Measurements from ENCODE around the gene NRP1. TPM values are rescaled to one million over a fixed set of nuclear protein-coding genes. Genes with fewer than 3 reads are reported as not detected.

Gene NRP1
- total RNA-seq, 2 donors from 2014 or later: 0.33 to 1.5 TPM

- no peaks in the 10 kb centered on the region for H3K9me3 Mint-ChIP-seq
- H3K27ac Mint-ChIP-seq: no peak overlapping the region
- H3K27me3 Mint-ChIP-seq: peaks cover 10 to 17% of the 10 kb centered on the region in 2 donors
- no peaks in the 10 kb centered on the region for H3K4me1 Mint-ChIP-seq (ENCODE audit: low read depth in 2 of 2)
- no peak for ATAC-seq
- no peak for DNase-seq (ENCODE audit: low spot score)
- no peaks in the 10 kb centered on the region for H3K36me3 Mint-ChIP-seq
- H3K4me3 Mint-ChIP-seq: no peak overlapping the region
These were observed 150.8 kb downstream of the NRP1 start for GRCh38 chr10:33183655-33184054.

DNA sequence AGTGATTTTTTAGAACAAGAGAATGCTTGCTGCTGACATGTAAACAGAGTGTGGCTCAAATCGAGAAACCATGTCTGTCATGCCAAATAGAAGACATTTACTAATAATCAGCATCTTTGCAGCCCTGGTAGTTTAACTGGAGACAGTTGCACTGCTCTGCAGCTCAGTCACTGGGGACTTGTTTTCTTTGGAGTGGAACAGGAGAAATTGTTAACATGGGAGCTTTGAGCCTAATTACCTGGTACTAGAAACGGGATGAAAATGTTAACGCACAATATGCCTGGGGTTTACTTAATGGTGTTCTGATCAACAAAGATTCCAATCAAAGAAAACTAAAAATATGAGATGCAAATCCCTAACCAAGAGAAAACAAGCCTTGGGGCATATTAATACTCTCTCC is 153.5 kb downstream of the NRP1 start:
- Mint-ChIP-seq H3K36me3 (no peaks in the 10 kb centered on the region), H3K27ac (no peak overlapping the region), H3K27me3 (peaks cover 18 to 23% of the 10 kb centered on the region in 2 donors), H3K4me3 (no peak overlapping the region), H3K9me3 (no peaks in the 10 kb centered on the region), H3K4me1 (ENCODE audit: low read depth in 2 of 2) (no peaks in the 10 kb centered on the region)
- DNase-seq (ENCODE audit: low spot score) (no peak), ATAC-seq (no peak)

DNA sequence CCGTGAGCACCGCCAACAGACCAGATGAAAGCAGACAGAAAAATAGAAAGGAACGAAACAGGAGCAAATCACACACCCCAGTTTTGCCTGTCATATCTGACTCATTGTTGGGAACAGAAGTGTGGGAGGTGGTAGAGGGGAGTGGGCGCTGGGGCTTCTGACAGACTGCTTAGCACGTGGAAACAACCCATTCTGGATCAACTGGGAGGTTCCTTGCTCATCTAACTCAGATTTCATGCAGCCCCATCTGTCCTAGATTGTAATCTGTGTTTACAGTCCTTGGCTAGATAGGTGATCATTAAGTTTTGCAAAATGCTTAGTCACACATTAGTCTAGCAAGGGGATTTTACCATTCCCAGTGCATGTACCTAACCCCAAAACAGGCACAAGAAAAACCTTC is 154.1 kb downstream of the NRP1 start:
- Mint-ChIP-seq H3K4me1 (ENCODE audit: low read depth in 2 of 2) (no peaks in the 10 kb centered on the region), H3K4me3 (no peak overlapping the region), H3K27me3 (peaks cover 20 to 26% of the 10 kb centered on the region in 2 donors), H3K36me3 (no peaks in the 10 kb centered on the region), H3K27ac (no peak overlapping the region), H3K9me3 (no peaks in the 10 kb centered on the region)
- ATAC-seq (no peak), DNase-seq (ENCODE audit: low spot score) (no peak)

DNA sequence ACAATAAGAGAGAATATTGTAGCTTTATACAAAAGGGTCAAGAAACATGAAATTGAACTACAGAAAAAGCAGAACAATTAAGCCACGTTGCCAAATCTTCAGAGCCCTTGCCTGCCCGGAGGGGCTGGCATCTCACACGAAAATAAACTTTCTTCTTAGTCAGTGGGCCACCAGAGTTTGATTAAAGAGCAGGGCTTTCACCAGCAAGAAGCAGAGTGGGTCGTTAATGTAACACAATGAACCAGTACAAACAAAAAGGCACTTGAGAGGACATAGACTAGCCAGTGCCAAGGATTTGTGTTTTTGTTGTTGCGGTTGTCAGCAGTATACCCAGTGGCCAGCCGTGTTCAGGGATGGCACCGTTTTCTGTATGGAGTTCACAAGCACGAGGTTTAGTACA is 155.4 kb downstream of the NRP1 start:
- Mint-ChIP-seq H3K27ac (no peak overlapping the region), H3K27me3 (peaks cover 20 to 26% of the 10 kb centered on the region in 2 donors), H3K4me1 (ENCODE audit: low read depth in 2 of 2) (no peaks in the 10 kb centered on the region), H3K9me3 (no peaks in the 10 kb centered on the region), H3K36me3 (no peaks in the 10 kb centered on the region), H3K4me3 (no peak overlapping the region)
- ATAC-seq (no peak), DNase-seq (ENCODE audit: low spot score) (no peak)

GRCh38 chr10:33178026-33178755 is 156.3 kb downstream of the NRP1 start:
- no peak for ATAC-seq
- Mint-ChIP-seq H3K4me1 (ENCODE audit: low read depth in 2 of 2) (no peaks in the 10 kb centered on the region), H3K27me3 (peaks cover 20 to 26% of the 10 kb centered on the region in 2 donors), H3K9me3 (no peaks in the 10 kb centered on the region), H3K4me3 (no peak overlapping the region), H3K27ac (no peak overlapping the region), H3K36me3 (no peaks in the 10 kb centered on the region)
- DNase-seq (ENCODE audit: low spot score): no peak

- Mint-ChIP-seq H3K4me3 (no peak overlapping the region), H3K27me3 (peaks cover 22 to 26% of the 10 kb centered on the region in 2 donors), H3K36me3 (no peaks in the 10 kb centered on the region), H3K27ac (no peak overlapping the region), H3K9me3 (no peaks in the 10 kb centered on the region), H3K4me1 (ENCODE audit: low read depth in 2 of 2) (no peaks in the 10 kb centered on the region)
- DNase-seq (ENCODE audit: low spot score) (no peak), ATAC-seq (no peak)
These were observed 157.8 kb downstream of the NRP1 start for GRCh38 chr10:33176688-33177087.

DNA sequence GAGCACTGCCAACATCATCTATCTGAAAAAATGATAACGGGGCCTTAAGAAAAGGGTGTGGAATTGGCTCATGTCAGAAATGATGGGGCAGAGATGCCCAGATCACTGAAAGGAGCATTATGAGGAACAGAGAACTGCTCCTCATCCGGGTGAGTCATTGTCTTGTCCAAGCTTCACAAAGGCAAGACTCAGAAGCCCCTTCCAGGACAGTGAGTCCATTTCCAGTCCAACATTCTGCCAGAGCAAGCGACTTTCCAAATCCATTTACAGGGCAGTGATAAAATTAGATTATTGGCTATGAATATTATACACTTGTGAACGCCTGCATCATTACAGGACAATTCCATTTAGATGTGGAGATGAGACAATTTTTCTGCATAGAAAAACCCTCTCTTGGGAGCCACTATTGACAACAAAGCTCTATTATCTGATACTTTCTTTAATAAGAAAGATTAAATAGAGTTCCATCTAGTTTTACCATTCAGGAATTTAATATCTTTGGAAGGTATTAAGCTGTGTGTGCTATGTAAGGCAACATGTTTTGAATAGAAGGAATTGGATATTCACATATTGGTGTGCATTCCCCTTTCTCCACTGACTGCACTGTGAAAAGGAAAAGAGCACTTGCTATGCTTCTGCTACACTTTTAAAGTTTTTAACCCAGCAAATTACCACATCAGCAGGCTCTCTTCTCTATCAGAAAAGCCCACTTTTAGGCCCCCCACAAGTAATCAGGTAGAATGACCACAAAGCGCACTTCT is 159.6 kb downstream of the NRP1 start:
- H3K27ac Mint-ChIP-seq: no peak overlapping the region
- no peak for DNase-seq (ENCODE audit: low spot score)
- H3K27me3 Mint-ChIP-seq: peaks cover 25 to 26% of the 10 kb centered on the region in 2 donors
- H3K9me3 Mint-ChIP-seq: no peaks in the 10 kb centered on the region
- ATAC-seq: no peak
- H3K4me3 Mint-ChIP-seq: no peak overlapping the region
- no peaks in the 10 kb centered on the region for H3K4me1 Mint-ChIP-seq (ENCODE audit: low read depth in 2 of 2)
- no peaks in the 10 kb centered on the region for H3K36me3 Mint-ChIP-seq

DNA sequence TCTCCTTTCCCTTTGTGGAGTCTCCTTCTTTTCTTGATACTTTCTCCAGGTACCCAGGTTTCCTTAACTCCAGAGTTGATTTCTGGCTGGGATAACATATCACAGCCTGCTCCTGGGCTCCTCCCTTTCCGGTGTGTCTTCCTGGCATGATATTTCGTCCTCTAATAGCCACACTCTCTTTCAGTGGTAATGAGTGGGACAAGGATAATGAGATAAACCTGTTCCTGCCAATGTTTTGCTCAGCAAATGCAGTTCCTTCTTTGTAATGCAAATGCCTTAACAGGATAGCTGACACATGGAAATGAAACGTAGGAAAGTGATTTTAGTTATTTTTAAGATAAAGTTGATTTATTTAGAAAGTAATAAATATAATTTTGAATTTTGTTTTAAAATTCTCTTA is 168.6 kb downstream of the NRP1 start:
- H3K27ac Mint-ChIP-seq: no peak overlapping the region
- DNase-seq (ENCODE audit: low spot score) (no peak), ATAC-seq (no peak)
- no peaks in the 10 kb centered on the region for H3K4me1 Mint-ChIP-seq (ENCODE audit: low read depth in 2 of 2)
- H3K27me3 Mint-ChIP-seq: peaks cover 14 to 15% of the 10 kb centered on the region in 2 donors
- H3K4me3 Mint-ChIP-seq: no peak overlapping the region
- H3K36me3 Mint-ChIP-seq: no peaks in the 10 kb centered on the region
- H3K9me3 Mint-ChIP-seq: no peaks in the 10 kb centered on the region

- Mint-ChIP-seq H3K9me3 (no peaks in the 10 kb centered on the region), H3K27ac (no peak overlapping the region), H3K4me1 (ENCODE audit: low read depth in 2 of 2) (no peaks in the 10 kb centered on the region), H3K27me3 (peaks cover 9 to 11% of the 10 kb centered on the region in 2 donors), H3K36me3 (no peaks in the 10 kb centered on the region), H3K4me3 (no peak overlapping the region)
- DNase-seq (ENCODE audit: low spot score): no peak
- no peak for ATAC-seq
These were observed 170.3 kb downstream of the NRP1 start for GRCh38 chr10:33164060-33164709.

GRCh38 chr10:33162248-33162575 is 172.3 kb downstream of the NRP1 start:
- ATAC-seq (no peak), DNase-seq (ENCODE audit: low spot score) (no peak)
- H3K27me3 Mint-ChIP-seq: peaks cover 6 to 8% of the 10 kb centered on the region in 2 donors
- H3K4me3 Mint-ChIP-seq: no peak overlapping the region
- no peaks in the 10 kb centered on the region for H3K36me3 Mint-ChIP-seq
- no peaks in the 10 kb centered on the region for H3K9me3 Mint-ChIP-seq
- no peaks in the 10 kb centered on the region for H3K4me1 Mint-ChIP-seq (ENCODE audit: low read depth in 2 of 2)
- no peak overlapping the region for H3K27ac Mint-ChIP-seq

DNA sequence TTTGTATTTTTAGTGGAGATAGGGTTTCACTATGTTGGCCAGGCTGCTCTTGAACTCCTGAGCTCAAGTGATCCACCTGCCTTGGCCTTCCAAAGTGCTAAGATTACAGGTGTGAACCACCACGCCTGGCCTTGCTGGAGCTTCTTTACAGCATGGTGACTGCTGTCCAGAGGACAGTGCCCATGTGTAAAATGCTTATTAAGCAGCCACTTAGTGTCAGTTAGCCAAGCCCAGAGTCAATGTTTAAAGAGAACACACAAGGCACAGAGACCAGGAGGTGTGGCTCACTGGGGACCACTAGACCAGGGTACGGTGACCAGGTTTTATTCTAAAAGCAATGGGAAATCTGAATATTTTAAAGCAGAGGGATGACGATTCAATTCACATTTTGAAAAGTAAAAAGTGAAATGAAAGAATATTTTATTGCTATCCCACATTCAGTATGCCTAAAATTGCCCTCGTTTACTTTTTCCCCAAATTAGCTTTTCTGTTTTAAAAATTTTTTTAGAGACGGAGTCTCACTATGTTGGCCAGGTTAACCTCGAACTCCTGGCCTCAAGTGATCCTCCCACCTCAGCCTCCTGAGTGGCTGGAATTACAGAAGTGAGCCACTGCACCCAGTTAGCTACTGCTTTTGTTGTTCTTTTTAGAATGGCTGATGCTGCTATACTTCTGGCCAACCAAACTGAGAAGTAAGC is 172.8 kb downstream of the NRP1 start:
- ATAC-seq (no peak), DNase-seq (ENCODE audit: low spot score) (no peak)
- Mint-ChIP-seq H3K4me3 (no peak overlapping the region), H3K9me3 (no peaks in the 10 kb centered on the region), H3K27ac (no peak overlapping the region), H3K36me3 (no peaks in the 10 kb centered on the region), H3K27me3 (peaks cover 6 to 8% of the 10 kb centered on the region in 2 donors), H3K4me1 (ENCODE audit: low read depth in 2 of 2) (no peaks in the 10 kb centered on the region)

DNA sequence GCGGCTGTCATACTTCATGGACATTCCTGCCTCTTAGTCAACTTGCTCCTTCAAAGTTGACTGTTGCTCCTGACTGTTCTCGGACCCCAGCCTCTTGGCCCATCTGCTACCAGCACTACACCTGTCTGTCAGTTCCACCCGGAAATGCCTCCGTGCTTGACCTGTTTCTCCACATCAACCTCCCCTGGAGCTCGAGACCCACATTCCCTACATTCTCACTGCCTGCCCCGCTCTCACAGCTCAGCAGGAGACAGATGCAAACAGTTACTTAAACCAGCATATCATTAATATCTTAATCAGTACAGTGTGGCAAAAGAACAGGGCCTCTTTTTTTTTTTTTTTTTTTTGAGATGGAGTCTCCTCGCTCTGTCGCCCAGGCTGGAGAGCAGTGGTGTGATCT is 174.3 kb downstream of the NRP1 start:
- H3K4me1 Mint-ChIP-seq (ENCODE audit: low read depth in 2 of 2): peaks cover 6 to 8% of the 10 kb centered on the region in 2 donors
- no peak overlapping the region for H3K4me3 Mint-ChIP-seq
- H3K27me3 Mint-ChIP-seq: peaks cover 0 to 6% of the 10 kb centered on the region in 2 donors
- H3K9me3 Mint-ChIP-seq: no peaks in the 10 kb centered on the region
- H3K36me3 Mint-ChIP-seq: no peaks in the 10 kb centered on the region
- ATAC-seq (no peak), DNase-seq (ENCODE audit: low spot score) (no peak)
- no peak overlapping the region for H3K27ac Mint-ChIP-seq

DNA sequence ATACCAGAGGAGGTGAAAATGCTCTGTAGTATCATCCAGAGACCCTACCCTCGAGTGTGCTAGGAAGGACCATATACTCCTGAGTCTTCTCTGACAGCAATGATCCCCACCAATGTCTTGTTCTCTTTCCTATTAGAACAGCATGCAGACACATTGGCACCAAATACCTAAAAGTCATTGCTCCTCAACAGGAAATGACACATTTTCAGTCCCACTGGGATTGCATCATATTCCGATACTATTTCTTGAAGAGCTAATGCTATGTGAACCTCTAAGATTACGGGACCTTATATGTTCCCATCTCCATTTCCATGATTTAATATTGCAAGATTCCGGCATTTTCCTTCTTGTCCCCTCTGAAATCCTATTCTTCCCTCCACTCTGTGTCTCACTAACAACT is 177.4 kb downstream of the NRP1 start:
- peaks cover 0 to under 1% of the 10 kb centered on the region in 2 donors for H3K27me3 Mint-ChIP-seq
- H3K9me3 Mint-ChIP-seq: no peaks in the 10 kb centered on the region
- H3K4me1 Mint-ChIP-seq (ENCODE audit: low read depth in 2 of 2): peaks cover 18 to 28% of the 10 kb centered on the region in 2 donors
- H3K27ac Mint-ChIP-seq: no peak overlapping the region
- H3K4me3 Mint-ChIP-seq: no peak overlapping the region
- ATAC-seq (no peak), DNase-seq (ENCODE audit: low spot score) (no peak)
- H3K36me3 Mint-ChIP-seq: no peaks in the 10 kb centered on the region

All from natural killer cell treated with Interleukin-12 subunit alpha and Interleukin-12 subunit beta and Interleukin-15 and Interleukin-18, amount 100 ng/mL, for 72 hours (primary cell).